ENCODE data around the gene MEF2C.

Gene MEF2C

DNA sequence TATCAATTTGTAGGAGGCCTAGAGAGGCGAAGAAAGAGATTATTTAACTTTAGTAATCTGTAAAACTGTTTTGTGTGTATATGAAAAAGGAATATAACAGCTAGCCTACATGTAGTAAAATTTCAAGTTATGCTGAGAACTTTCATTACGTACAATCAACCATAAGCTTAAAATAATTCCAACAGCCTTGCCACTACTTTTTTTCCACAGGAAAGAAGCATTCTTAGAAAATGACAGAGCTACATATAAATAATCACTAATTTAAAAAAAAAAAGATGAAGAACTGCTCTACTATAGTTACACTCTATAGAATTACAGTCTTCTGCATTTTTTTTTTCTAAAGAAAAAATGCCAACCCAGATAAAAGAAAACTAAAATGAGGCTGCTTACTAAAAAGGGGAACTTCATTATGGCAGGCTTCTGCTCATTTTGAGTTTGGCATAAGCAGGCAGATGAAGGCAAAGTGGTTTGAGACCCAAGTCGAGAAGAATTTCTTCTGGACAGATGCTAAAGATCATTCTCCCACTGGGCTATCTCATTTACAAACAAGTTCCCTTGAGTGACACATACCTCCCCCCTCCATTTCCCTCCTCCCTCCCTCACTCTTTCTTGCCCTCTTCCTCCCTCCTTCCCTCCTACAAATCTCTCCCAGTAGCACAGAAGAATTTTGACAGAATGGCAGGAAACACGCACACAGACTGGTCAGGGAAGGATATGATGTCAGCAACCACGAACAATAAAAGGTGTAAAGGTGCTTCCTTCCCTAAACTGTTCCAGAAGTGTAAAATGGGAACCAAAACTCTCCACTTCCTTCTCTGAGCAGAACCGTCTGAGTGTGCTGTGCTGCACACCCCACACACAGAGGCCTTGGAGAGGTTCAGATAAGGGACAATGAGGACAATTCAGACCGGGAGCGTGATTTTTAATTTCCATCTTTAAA is 56.1 kb downstream of the MEF2C start:
- DNase-seq, result no peak

DNA sequence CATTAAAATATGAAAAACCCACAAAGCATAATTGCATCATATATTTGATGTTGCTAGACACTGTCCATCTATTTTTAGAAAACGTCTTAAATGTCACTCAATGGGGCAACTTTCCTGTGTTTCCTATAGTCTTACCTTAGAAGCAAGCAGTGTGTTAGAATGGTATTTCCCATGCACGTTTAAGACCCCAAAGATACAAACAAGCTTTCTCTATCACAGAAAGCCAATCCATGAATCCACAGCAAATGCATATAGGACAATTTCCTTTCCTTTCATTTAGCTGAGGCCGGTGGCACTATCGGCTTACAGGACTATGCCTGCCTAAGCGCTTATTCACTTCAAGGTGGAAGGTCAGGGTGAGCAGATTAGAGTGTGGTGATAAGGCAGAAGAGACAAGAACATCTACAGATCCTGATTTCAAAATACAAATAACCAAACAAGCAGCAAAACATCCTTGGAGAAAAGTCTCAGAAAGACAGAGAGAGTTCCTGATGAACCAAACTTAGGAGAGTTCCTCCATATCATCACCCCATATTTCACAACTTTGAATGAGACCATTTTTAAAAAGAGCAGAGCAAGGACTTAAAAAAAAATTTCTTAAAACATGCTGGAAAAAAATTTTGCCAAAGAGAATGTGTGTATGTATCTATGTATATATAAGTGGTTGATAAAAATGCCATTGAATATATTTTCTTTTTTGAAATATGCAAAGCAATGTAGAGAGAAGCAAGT is 57.2 kb downstream of the MEF2C start:
- peak; percentile 0 for DNase-seq

GRCh38 chr5:88824892-88825583 is 57.9 kb downstream of the MEF2C start:
- no peak for DNase-seq

GRCh38 chr5:88824141-88824540 is 58.8 kb downstream of the MEF2C start:
- no peak for DNase-seq

- no peak for DNase-seq
These were observed 59.8 kb downstream of the MEF2C start for GRCh38 chr5:88823201-88823600.

DNA sequence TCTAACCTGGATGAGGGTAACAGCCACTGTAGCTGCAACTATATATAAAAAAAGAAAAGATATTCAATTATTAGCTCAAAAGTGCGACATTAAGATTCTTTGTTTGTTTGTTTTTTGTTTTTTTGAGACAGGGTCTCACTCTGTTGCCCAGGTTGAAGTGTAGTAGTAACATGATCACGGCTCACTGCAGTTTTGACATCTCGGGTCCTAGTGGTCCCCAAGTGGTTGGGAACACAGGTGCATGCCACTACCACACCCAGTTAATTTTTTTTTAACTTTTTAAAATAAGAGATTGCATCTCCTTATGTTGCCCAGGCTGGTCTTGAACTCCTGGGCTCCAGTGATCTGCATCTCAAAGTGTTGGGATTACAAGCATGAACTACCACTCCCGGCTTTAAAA is 61.8 kb downstream of the MEF2C start:
- no peak for DNase-seq

DNA sequence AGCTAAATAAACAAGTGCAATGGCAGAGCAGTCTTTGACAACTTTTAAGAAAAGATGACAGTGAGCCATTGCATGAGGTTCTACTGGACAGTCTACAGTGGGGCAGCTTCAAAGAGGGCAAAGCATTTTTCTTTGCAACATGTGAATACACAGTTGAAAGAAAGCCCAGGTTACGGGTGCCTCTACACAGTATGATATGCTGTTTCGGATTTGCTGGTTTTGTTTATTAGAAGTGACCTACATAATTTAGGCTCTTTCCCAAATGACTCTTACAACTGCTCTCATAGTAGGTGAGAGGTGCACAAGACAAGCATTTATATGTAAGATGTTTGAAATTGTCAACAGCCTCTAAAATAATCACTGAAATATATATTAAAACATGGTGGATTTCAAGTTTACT is 62.4 kb downstream of the MEF2C start:
- DNase-seq, result no peak

DNA sequence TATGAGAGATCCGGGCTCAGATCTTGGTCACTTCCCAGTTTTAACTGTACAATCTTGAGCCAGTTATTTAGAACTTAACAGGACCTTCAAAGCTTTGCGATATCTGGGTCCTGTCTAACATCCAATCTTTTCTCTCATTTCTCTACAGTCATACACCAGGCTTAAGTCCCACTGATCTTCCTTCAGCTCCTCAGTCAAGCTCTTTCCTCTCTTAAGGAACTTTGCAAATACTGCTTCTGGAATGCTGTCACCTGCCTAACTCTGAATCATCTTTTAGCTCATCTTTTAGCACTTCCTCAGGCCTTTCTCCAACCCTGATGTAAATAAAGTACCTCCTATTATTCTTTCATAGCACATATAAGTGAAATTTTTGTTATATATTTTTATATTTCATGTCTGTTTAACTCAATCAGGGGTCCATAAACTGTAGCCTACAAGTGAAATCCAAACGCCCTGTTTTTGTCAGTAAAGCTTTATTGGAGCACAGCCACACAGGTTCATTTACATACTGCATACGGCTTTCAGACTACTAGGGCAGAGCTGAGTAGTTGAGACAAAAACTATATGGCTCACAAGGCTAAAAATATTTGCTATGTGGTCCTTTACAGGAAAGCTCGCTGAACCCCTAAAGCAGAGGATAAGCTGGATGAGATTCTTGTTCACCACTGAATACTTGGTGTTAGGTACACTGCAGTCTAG is 63.5 kb downstream of the MEF2C start:
- no peak for DNase-seq

DNA sequence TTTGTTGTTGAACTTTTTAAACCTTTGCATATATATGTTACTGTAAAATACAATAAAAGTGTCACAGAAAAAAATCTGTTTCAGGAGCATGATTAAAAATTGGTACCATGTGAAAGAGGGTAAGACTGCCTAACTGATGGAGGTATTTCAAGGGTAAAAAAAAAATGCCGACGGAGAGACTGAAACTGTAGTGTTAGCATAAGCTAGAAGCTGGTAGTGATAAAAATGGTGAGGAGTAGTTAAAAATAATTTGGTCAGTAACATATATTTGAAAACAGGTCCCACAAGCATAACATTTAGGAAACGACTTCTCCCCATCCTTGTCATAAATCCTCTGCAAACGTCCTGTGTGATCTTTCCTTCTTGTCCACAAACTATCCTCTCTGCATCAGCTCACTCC is 64.7 kb downstream of the MEF2C start:
- DNase-seq, result no peak

GRCh38 chr5:88816195-88816594 is 66.8 kb downstream of the MEF2C start:
- DNase-seq, result no peak

DNA sequence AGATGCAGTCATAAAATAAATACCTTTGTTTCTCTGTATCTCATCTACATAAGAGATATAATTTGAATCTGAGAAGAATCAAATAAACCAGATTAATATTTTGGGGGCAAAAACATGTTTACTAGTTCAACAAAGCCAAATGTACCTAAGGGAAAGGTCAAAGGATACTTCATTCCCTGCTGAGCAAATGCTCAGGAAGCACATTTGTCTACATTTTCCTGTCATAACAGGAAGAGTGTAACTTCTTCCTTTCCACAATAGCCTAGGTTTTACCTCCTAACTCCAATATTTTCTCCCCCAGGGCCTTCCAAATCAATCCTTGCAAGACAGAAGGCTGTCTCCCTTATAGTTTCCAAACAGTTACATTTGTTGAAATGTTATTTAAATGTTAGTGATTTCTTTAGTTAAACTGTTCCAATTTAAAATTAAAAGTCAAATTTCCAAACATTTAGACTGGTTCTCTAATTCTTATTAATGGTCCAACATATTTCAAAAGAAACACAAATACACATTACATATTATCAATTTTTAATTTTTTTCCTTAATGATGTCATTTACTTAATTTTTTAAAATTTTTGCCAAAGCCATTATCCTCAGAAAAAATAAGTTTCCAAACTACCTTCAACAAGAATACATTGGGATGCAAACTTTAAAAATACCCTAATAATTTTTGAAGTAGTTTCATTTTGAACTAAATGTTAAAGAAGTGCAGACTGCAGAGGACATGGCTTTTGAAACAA is 67.8 kb downstream of the MEF2C start:
- no peak for DNase-seq

- DNase-seq, result peak; percentile 82
These were observed 69.0 kb downstream of the MEF2C start for GRCh38 chr5:88813805-88814575.

DNA sequence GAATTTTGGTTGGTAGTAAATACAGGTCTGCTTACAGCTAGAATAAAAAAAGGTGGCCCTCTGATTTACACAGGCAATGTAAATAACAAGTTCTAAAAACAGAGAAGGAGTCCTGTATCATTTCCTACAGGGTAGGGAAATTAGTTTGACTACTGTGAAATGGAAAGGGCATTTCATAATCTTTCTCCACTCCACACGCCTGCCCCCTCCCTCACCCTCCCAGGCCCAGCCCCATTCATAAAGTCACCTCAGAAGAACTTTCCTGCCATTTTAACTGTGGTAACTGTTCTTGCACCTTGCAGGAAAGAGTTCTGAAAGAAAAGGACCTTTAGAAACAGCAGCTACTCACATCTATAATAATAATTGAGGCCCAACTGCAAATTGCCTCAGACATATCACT is 69.7 kb downstream of the MEF2C start:
- no peak for DNase-seq

DNA sequence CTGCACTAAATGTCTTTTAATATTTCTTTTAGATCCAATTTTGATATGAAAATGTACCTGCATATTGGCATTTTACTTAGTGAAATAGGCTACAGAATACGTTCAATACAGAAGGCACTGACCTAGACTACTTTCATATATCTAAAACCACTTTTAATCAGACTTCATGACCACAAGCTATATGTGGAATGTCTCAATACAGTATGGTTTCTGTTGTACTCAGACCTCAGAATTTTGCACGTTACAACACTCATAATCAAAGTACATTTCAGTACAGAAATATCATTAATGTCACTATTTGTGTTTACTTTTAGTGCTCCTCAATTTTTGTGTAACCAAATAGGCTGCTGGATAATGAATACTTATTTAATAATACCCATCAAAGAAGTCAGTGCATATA is 74.8 kb downstream of the MEF2C start:
- DNase-seq, result no peak

- DNase-seq, result no peak
These were observed 75.7 kb downstream of the MEF2C start for GRCh38 chr5:88807327-88807726.

- peak; percentile 1 for DNase-seq
These were observed 76.6 kb downstream of the MEF2C start for GRCh38 chr5:88806338-88806737.

GRCh38 chr5:88805151-88805784 is 77.7 kb downstream of the MEF2C start:
- no peak for DNase-seq

DNA sequence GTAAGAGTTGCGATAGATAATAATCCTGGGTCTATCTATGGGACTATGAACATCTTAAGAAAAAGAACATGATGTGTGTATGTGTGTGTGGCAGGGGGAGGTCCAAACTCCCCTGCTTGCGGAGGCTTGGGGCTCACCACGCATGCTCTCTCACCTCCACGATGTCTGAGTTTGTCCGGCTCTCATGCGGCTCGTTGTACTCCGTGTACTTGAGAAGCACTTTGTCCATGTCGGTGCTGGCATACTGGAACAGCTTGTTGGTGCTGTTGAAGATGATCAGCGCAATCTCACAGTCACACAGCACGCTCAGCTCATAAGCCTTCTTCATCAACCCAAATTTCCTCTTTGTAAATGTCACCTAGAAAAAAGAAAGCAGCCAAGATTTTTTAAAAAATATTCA is 78.5 kb downstream of the MEF2C start:
- no peak for DNase-seq

- DNase-seq, result no peak
These were observed 79.7 kb downstream of the MEF2C start for GRCh38 chr5:88803309-88803708.

DNA sequence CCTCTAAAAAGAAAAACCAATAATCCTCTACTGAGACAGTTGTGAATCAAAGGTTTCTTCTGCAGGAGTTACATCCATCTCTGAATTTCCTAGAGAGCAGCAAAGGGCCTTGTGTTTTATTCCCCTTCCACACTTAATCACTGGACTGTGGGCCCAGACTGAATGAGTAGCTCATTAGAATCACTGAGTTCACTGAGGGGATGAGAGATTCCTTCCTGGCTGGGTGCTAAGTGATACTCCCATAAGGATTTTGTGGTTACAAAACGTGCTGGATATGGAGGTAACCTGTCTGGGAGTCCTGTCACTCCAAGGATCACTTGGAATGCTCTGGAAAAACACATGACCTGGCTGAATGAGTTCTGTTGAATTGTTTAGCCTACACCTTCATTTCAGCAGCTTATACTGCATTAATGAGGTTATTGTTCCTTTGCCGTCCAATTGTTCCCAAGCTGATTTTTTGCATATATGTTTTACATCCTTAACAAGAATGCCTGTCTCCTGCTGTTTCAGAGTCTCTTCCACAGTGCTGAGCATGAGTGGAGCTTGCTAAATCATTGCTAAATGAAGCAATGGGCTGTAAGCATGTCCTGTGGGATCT is 82.9 kb downstream of the MEF2C start:
- no peak for DNase-seq
